ENCODE data around the gene RIOK1. TPM values are rescaled to one million over a fixed set of nuclear protein-coding genes. Genes with fewer than 3 reads are reported as not detected.
"Not testable (repeated sequence)": the region's sequence is repeated elsewhere in the genome, so short reads cannot be mapped to it uniquely, and the experiment has no call there.

Gene RIOK1
- polyA plus RNA-seq, 1 experiment: 12.1 TPM

GRCh38 chr6:7351916-7352315 is 37.7 kb upstream of the RIOK1 start:
- H3K4me3 ChIP-seq (ENCODE audit: low read depth, low read length); POLR2A ChIA-PET; CTCF ChIA-PET; H3K36me3 ChIP-seq (ENCODE audit: control insufficient read depth, insufficient read depth, low read length); H3K27me3 ChIP-seq (ENCODE audit: control insufficient read depth, insufficient read depth, low read length); DNase-seq (ENCODE audit: low read depth): not testable (repeated sequence)

DNA sequence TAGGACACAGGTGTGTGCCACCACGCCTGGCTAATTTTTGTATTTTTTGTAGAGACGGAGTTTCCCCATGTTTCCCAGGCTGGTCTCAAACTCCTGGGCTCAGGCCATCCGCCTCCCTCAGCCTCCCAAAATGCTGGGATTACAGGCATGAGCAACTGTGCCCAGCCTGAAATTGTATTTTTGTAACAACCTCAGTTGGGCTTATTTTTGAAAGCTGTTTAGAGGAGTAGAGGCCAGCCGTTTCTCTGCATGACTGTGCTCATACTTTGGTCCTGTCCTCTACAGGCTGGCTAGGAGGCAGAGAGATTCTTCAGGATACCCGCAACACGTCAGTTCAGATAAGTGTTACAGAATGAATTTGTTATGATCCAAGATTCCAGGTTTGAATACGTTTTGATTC is 22.2 kb upstream of the RIOK1 start:
- Histone ChIP-seq H3K4me3 (ENCODE audit: low read depth, low read length) (no peak overlapping the region), H3K36me3 (ENCODE audit: control insufficient read depth, insufficient read depth, low read length) (no peaks in the 10 kb centered on the region), H3K27me3 (ENCODE audit: control insufficient read depth, insufficient read depth, low read length) (peaks cover under 1% of the 10 kb centered on the region; the same call in 1 of the 2 replicates)
- TF ChIP-seq, protein P1, sequence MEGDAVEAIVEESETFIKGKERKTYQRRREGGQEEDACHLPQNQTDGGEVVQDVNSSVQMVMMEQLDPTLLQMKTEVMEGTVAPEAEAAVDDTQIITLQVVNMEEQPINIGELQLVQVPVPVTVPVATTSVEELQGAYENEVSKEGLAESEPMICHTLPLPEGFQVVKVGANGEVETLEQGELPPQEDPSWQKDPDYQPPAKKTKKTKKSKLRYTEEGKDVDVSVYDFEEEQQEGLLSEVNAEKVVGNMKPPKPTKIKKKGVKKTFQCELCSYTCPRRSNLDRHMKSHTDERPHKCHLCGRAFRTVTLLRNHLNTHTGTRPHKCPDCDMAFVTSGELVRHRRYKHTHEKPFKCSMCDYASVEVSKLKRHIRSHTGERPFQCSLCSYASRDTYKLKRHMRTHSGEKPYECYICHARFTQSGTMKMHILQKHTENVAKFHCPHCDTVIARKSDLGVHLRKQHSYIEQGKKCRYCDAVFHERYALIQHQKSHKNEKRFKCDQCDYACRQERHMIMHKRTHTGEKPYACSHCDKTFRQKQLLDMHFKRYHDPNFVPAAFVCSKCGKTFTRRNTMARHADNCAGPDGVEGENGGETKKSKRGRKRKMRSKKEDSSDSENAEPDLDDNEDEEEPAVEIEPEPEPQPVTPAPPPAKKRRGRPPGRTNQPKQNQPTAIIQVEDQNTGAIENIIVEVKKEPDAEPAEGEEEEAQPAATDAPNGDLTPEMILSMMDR (IDR thresholded peaks at IDR 0.05; ENCODE audit: insufficient read depth, low read depth, low read length): no peak
- ChIA-PET POLR2A (no interaction called here), CTCF (no interaction called here)
- no peak for DNase-seq (ENCODE audit: low read depth)

GRCh38 chr6:7373739-7374138 is 15.9 kb upstream of the RIOK1 start:
- CTCF ChIA-PET: interaction anchor here (0.6 kb wide), 1 partner anchor 33 kb away, joined by 3 read pairs; no protein-coding TSS in a partner anchor
- TF ChIP-seq, protein P1 (IDR thresholded peaks at IDR 0.05; ENCODE audit: insufficient read depth, low read depth, low read length): no peak
- POLR2A ChIA-PET: no interaction called here

GRCh38 chr6:7377961-7378360 is 11.6 kb upstream of the RIOK1 start:
- ChIA-PET POLR2A (no interaction called here), CTCF (no interaction called here)
- Histone ChIP-seq H3K27me3 (ENCODE audit: control insufficient read depth, insufficient read depth, low read length) (no peaks in the 10 kb centered on the region; the same call in none of the 2 replicates), H3K4me3 (ENCODE audit: low read depth, low read length) (no peak overlapping the region), H3K36me3 (ENCODE audit: control insufficient read depth, insufficient read depth, low read length) (no peaks in the 10 kb centered on the region)
- TF ChIP-seq, protein P1 (IDR thresholded peaks at IDR 0.05; ENCODE audit: insufficient read depth, low read depth, low read length): no peak
- no peak for DNase-seq (ENCODE audit: low read depth)

More at GRCh38 chr6:7373739-7374138, 15.9 kb upstream of the RIOK1 start:
- H3K27me3 ChIP-seq (ENCODE audit: control insufficient read depth, insufficient read depth, low read length): no peaks in the 10 kb centered on the region; the same call in none of the 2 replicates
- no peak overlapping the region for H3K4me3 ChIP-seq (ENCODE audit: low read depth, low read length)
- DNase-seq (ENCODE audit: low read depth): no peak
- H3K36me3 ChIP-seq (ENCODE audit: control insufficient read depth, insufficient read depth, low read length): no peaks in the 10 kb centered on the region

- no peak for DNase-seq (ENCODE audit: low read depth)
- TF ChIP-seq, protein P1 (IDR thresholded peaks at IDR 0.05; ENCODE audit: insufficient read depth, low read depth, low read length): no peak
- H3K27me3 ChIP-seq (ENCODE audit: control insufficient read depth, insufficient read depth, low read length): no peaks in the 10 kb centered on the region; the same call in none of the 2 replicates
- H3K4me3 ChIP-seq (ENCODE audit: low read depth, low read length): no peak overlapping the region
- CTCF ChIA-PET: no interaction called here
- no peaks in the 10 kb centered on the region for H3K36me3 ChIP-seq (ENCODE audit: control insufficient read depth, insufficient read depth, low read length)
- POLR2A ChIA-PET: no interaction called here
These were observed 10.9 kb upstream of the RIOK1 start for GRCh38 chr6:7378740-7379139.

- TF ChIP-seq, protein P1 (IDR thresholded peaks at IDR 0.05; ENCODE audit: insufficient read depth, low read depth, low read length): no peak
- H3K36me3 ChIP-seq (ENCODE audit: control insufficient read depth, insufficient read depth, low read length): no peaks in the 10 kb centered on the region
- no peak overlapping the region for H3K4me3 ChIP-seq (ENCODE audit: low read depth, low read length)
- H3K27me3 ChIP-seq (ENCODE audit: control insufficient read depth, insufficient read depth, low read length): no peaks in the 10 kb centered on the region; the same call in none of the 2 replicates
- no peak for DNase-seq (ENCODE audit: low read depth)
- ChIA-PET POLR2A (no interaction called here), CTCF (interaction anchor here (1.4 kb wide), 1 partner anchor 10 kb away, joined by 4 read pairs; no protein-coding TSS in a partner anchor)
These were observed 8.5 kb upstream of the RIOK1 start for GRCh38 chr6:7381092-7381491.

Measured in BJ (cell line).